Spleen (tissue), 11 donors: ENCODE measurements around the gene MGME1. TPM values are rescaled to one million over a fixed set of nuclear protein-coding genes. Genes with fewer than 3 reads are reported as not detected.

Experiments used
- DNase-seq: peaks from one replicate; pipeline ENCODE4 v3.0.0-alpha.2; 2020
- H3K27ac ChIP-seq, 8 donors: fragments of 200-600 bp; sonication (generic) in 7 of 8; 1 replicate in 4 of 8; 2 replicates in 4 of 8; pipeline versions ENCODE4 v1.5.0 to v1.8.0; 2016 to 2021; ENCODE audit warnings: inconsistent platforms in 4 of 8, mild to moderate bottlenecking in 4 of 8, moderate library complexity in 1 of 8
- H3K27me3 ChIP-seq, 7 donors: fragments of 200-600 bp; sonication (generic) in 6 of 7; replicated peaks in 1 of 7; 1 replicate in 4 of 7; 2 replicates in 3 of 7; pipeline versions ENCODE4 v1.5.0 to v1.8.0; 2016 to 2021; ENCODE audit warnings: inconsistent platforms in 3 of 7, mild to moderate bottlenecking in 1 of 7
- H3K36me3 ChIP-seq, 6 donors: fragments of 200-600 bp; sonication (generic) in 5 of 6; 1 replicate in 4 of 6; 2 replicates in 2 of 6; pipeline versions ENCODE4 v1.5.0 to v1.8.0; 2016 to 2021; ENCODE audit warnings: inconsistent platforms in 2 of 6
- H3K4me1 ChIP-seq, 6 donors: fragments of 200-600 bp; sonication (generic) in 5 of 6; 1 replicate in 3 of 6; 2 replicates in 3 of 6; pipeline versions ENCODE4 v1.5.0 to v1.8.0; 2016 to 2021; ENCODE audit warnings: inconsistent platforms in 3 of 6
- H3K4me3 ChIP-seq, 8 donors: fragments of 200-600 bp; sonication (generic) in 7 of 8; 1 replicate in 4 of 8; 2 replicates in 4 of 8; pipeline versions ENCODE4 v1.5.0 to v1.8.0; 2016 to 2021; ENCODE audit warnings: inconsistent platforms in 4 of 8, mild to moderate bottlenecking in 4 of 8, moderate library complexity in 2 of 8
- H3K9me3 ChIP-seq, 8 donors: fragments of 200-600 bp; sonication (generic) in 7 of 8; 1 replicate in 4 of 8; 2 replicates in 4 of 8; pipeline versions ENCODE4 v1.5.0 to v1.8.0; 2016 to 2021; ENCODE audit warnings: inconsistent platforms in 4 of 8
- CTCF ChIP-seq, 11 experiments: fragments of 200-600 bp in 7 of 11; fragments of 450-650 bp in 4 of 11; sonication (generic) in 4 of 11; IDR thresholded peaks in 8 of 11; conservative IDR thresholded peaks in 3 of 11; 1 replicate in 7 of 11; 2 replicates in 4 of 11; pipeline versions ENCODE4 v1.4.0 to v1.8.0; 2016 to 2021; ENCODE audit warnings: antibody characterized with exemption in 11 of 11, inconsistent platforms in 4 of 11, mild to moderate bottlenecking in 1 of 11
- POLR2A ChIP-seq, 3 donors: fragments of 450-650 bp; IDR thresholded peaks; one replicate each; pipeline ENCODE4 v1.5.1; 2017; ENCODE audit warnings: antibody characterized with exemption in 3 of 3, mild to moderate bottlenecking in 1 of 3
- POLR2AphosphoS5 ChIP-seq, 3 donors: sonication (generic); formaldehyde crosslinking; IDR thresholded peaks; one replicate each; pipeline ENCODE4 v1.5.1; 2017; ENCODE audit warnings: antibody characterized with exemption in 3 of 3
- WGBS, 5 donors: extraction: QIAGEN DNeasy Blood & Tissue Kit in 3 of 5; methylation state at CpG; one replicate each; pipeline versions ENCODE4 v1.1.5 to v1.1.7; 2013 to 2018; 5-methylcytosine and 5-hydroxymethylcytosine counted together
- intact Hi-C: fragments of 100-400 bp; cut with DNase I; formaldehyde crosslinking; loops from one replicate; pipeline ENCODE4 v1.15.0; 2023; ENCODE audit warnings: low total_unique reads
- polyA plus RNA-seq, 3 donors: library from polyadenylated mRNA; stranded (reverse); fragments of 200-250 nt; gene quantifications; one replicate each; pipeline ENCODE4 v1.2.1, GENCODE V29; 2013
- total RNA-seq, 7 donors: library from RNA; depleted of rRNA in 3 of 7; stranded (reverse); fragments of >200 nt in 3 of 7; fragmentation: NEBNext Ultra II Directional in 4 of 7; extraction: Animal tissue kit (Norgen Biotek cat#: 25700) in 4 of 7; gene quantifications; one replicate each; pipeline versions ENCODE4 v1.1.0 to v1.2.1, GENCODE V29; 2016 to 2021
- donor health status: healthy with polysubstance abuse.
- donor health status: DM: no; HTN: no; CAD: no; lungs with moderate emphysema.
- donor health status: DM: no; HTN: no; CAD: no.
- donor health status: Bipolar disorder and iron deficiency.
- donor health status: healthy.
- donor health status: DM: no; HTN: no; CAD: no.
- donor health status: DM: yes; HTN: yes; CAD: no.

The MGME1 gene
- total and polyA plus RNA-seq, 10 donors, result 20.9 to 33.4 (median 27.6) TPM

GRCh38 chr20:17931513-17931912, 37.3 kb upstream of the MGME1 start:
- TF ChIP-seq CTCF (IDR thresholded peaks at IDR 0.05 in 8 of 11, conservative IDR thresholded peaks at IDR 0.05 in 3 of 11), result no peak
- TF ChIP-seq POLR2AphosphoS5 (IDR thresholded peaks at IDR 0.05), result no peak
- no peak for TF ChIP-seq POLR2A (IDR thresholded peaks at IDR 0.05)
- intact Hi-C loops, result no loop called here
- peaks cover 0 to 17% (median 0%) of the 10 kb centered on the region in 7 donors for H3K27me3 ChIP-seq
- H3K9me3 ChIP-seq, result peaks cover 0 to 4% (median 0%) of the 10 kb centered on the region in 8 donors
- H3K4me1 ChIP-seq, result peaks cover 0 to 5% (median 0%) of the 10 kb centered on the region in 6 donors
- no peak overlapping the region for H3K4me3 ChIP-seq
- H3K27ac ChIP-seq, result no peak overlapping the region
- 92 to 100% (median 94%) methylated on average over 1 of the region's 1 CpG; no CpG with 5 or more reads in 1 of the 5 donors for WGBS, 5 donors
- DNase-seq, result no peak
- H3K36me3 ChIP-seq, result no peaks in the 10 kb centered on the region

GRCh38 chr20:17932396-17932795, 36.4 kb upstream of the MGME1 start:
- intact Hi-C loops, result no loop called here
- DNase-seq, result no peak
- H3K36me3 ChIP-seq, result no peaks in the 10 kb centered on the region
- H3K4me1 ChIP-seq, result peaks cover 0 to 12% (median 4%) of the 10 kb centered on the region in 6 donors
- 92 to 95% (median 93%) methylated on average over 5 of the region's 5 CpGs for WGBS, 5 donors
- H3K27ac ChIP-seq, result no peak overlapping the region
- H3K9me3 ChIP-seq, result peaks cover 0 to 4% (median 0%) of the 10 kb centered on the region in 8 donors
- H3K4me3 ChIP-seq, result no peak overlapping the region
- TF ChIP-seq CTCF (IDR thresholded peaks at IDR 0.05 in 8 of 11, conservative IDR thresholded peaks at IDR 0.05 in 3 of 11) (no peak), POLR2AphosphoS5 (IDR thresholded peaks at IDR 0.05) (no peak), POLR2A (IDR thresholded peaks at IDR 0.05) (no peak)
- peaks cover 0 to 17% (median 0%) of the 10 kb centered on the region in 7 donors for H3K27me3 ChIP-seq

- WGBS, 5 donors, result 59 to 86% (median 67%) methylated on average over 1 of the region's 1 CpG
- Histone ChIP-seq H3K27me3 (peaks cover 0 to 17% (median 0%) of the 10 kb centered on the region in 7 donors), H3K27ac (no peak overlapping the region), H3K36me3 (no peaks in the 10 kb centered on the region), H3K4me3 (no peak overlapping the region), H3K4me1 (peaks cover 0 to 15% (median 5%) of the 10 kb centered on the region in 6 donors), H3K9me3 (peaks cover 0 to 4% (median 0%) of the 10 kb centered on the region in 8 donors)
- no peak for TF ChIP-seq CTCF (IDR thresholded peaks at IDR 0.05 in 8 of 11, conservative IDR thresholded peaks at IDR 0.05 in 3 of 11)
- TF ChIP-seq POLR2AphosphoS5 (IDR thresholded peaks at IDR 0.05), result no peak
- TF ChIP-seq POLR2A (IDR thresholded peaks at IDR 0.05), result no peak
- no peak for DNase-seq
- intact Hi-C loops, result no loop called here
These were observed 35.7 kb upstream of the MGME1 start for GRCh38 chr20:17933121-17933520.

- Histone ChIP-seq H3K4me3 (no peak overlapping the region), H3K9me3 (peaks cover 0 to 4% (median 0%) of the 10 kb centered on the region in 8 donors), H3K36me3 (no peaks in the 10 kb centered on the region), H3K27ac (no peak overlapping the region), H3K4me1 (peaks cover 1 to 20% (median 9%) of the 10 kb centered on the region in 6 donors), H3K27me3 (peaks cover 0 to 12% (median 0%) of the 10 kb centered on the region in 7 donors)
- intact Hi-C loops, result no loop called here
- no peak for DNase-seq
- 89 to 97% (median 90%) methylated on average over 4 to 5 of the region's 5 CpGs for WGBS, 5 donors
- TF ChIP-seq POLR2A (IDR thresholded peaks at IDR 0.05) (no peak), CTCF (IDR thresholded peaks at IDR 0.05 in 8 of 11, conservative IDR thresholded peaks at IDR 0.05 in 3 of 11) (no peak), POLR2AphosphoS5 (IDR thresholded peaks at IDR 0.05) (no peak)
These were observed 35.1 kb upstream of the MGME1 start for GRCh38 chr20:17933711-17934110.
